Hepatocyte (in vitro differentiated cells): Measurements from ENCODE around the gene ZNF774. TPM values are rescaled to one million over a fixed set of nuclear protein-coding genes. Genes with fewer than 3 reads are reported as not detected.

Experiments used
- DNase-seq: peaks from one replicate; pipeline ENCODE4 v3.0.0-alpha.2; 2016; ENCODE audit warnings: low spot score
- H2AFZ ChIP-seq: fragments of 200-600 bp; sonication (generic); 2 replicates; pipeline ENCODE4 v1.6.0; 2016; ENCODE audit warnings: antibody characterized with exemption, mild to moderate bottlenecking
- H3K27ac ChIP-seq: fragments of 200-600 bp; sonication (generic); 2 replicates; pipeline ENCODE4 v1.5.1; 2016; ENCODE audit warnings: mild to moderate bottlenecking
- H3K27me3 ChIP-seq: fragments of 200-600 bp; sonication (generic); 2 replicates; pipeline ENCODE4 v1.6.1; 2016
- H3K36me3 ChIP-seq: fragments of 200-600 bp; sonication (generic); replicated peaks from 2 replicates; pipeline ENCODE4 v1.5.1; 2016; ENCODE audit warnings: low read depth; ENCODE audit not compliant: insufficient read depth
- H3K4me1 ChIP-seq: fragments of 200-600 bp; sonication (generic); 2 replicates; pipeline ENCODE4 v1.5.1; 2016; ENCODE audit warnings: mild to moderate bottlenecking, moderate library complexity; ENCODE audit not compliant: insufficient read depth
- H3K4me2 ChIP-seq: fragments of 200-600 bp; sonication (generic); 2 replicates; pipeline ENCODE4 v1.6.0; 2016
- H3K4me3 ChIP-seq: fragments of 200-600 bp; sonication (generic); 2 replicates; pipeline ENCODE4 v1.5.1; 2016; ENCODE audit warnings: mild to moderate bottlenecking
- H3K79me2 ChIP-seq: fragments of 200-600 bp; sonication (generic); 2 replicates; pipeline ENCODE4 v1.6.0; 2017; ENCODE audit warnings: mild to moderate bottlenecking
- H3K9me2 ChIP-seq: fragments of 200-600 bp; sonication (generic); replicated peaks from 2 replicates; pipeline ENCODE4 v1.6.0; 2017; ENCODE audit warnings: mild to moderate bottlenecking; ENCODE audit not compliant: insufficient read depth
- H3K9me3 ChIP-seq: fragments of 200-600 bp; sonication (generic); 2 replicates; pipeline ENCODE4 v1.5.1; 2016; ENCODE audit warnings: low read depth, mild to moderate bottlenecking
- H4K20me1 ChIP-seq: fragments of 200-600 bp; sonication (generic); 2 replicates; pipeline ENCODE4 v1.6.0; 2016; ENCODE audit warnings: mild to moderate bottlenecking; ENCODE audit not compliant: insufficient read depth, poor library complexity, severe bottlenecking
- CTCF ChIP-seq: fragments of 200-600 bp; sonication (generic); IDR thresholded peaks from 2 replicates; pipeline ENCODE4 v1.5.1; 2016; ENCODE audit warnings: antibody characterized with exemption, mild to moderate bottlenecking; ENCODE audit not compliant: poor library complexity
- EZH2 ChIP-seq: fragments of 200-600 bp; sonication (generic); IDR thresholded peaks from 2 replicates; pipeline ENCODE4 v1.6.1; 2016; ENCODE audit warnings: antibody characterized with exemption, mild to moderate bottlenecking, borderline replicate concordance
- EZH2phosphoT487 ChIP-seq: fragments of 200-600 bp; sonication (generic); IDR thresholded peaks from one replicate; pipeline ENCODE4 v1.6.1; 2018; ENCODE audit warnings: antibody characterized with exemption, mild to moderate bottlenecking, low read depth, moderate library complexity; ENCODE audit not compliant: unreplicated experiment, severe bottlenecking
- WGBS: methylation state at CpG from one replicate; pipeline ENCODE4 v1.1.6; 2016; ENCODE audit warnings: low lambda C conversion rate; ENCODE audit errors: missing lambda C conversion rate; 5-methylcytosine and 5-hydroxymethylcytosine counted together
- polyA plus RNA-seq: library from polyadenylated mRNA; unstranded; fragments of >200 nt; fragmentation: Nextera tagmentation; extraction: Ambion mirVana; gene quantifications from 2 replicates; pipeline ENCODE4 v1.2.1, GENCODE V29; 2016
- total RNA-seq: library from RNA; depleted of rRNA; stranded (reverse); fragments of >200 nt; gene quantifications from 2 replicates; pipeline ENCODE4 v1.2.3, GENCODE V29; 2014

Gene ZNF774
- total and polyA plus RNA-seq, 2 experiments from 2014 or later = 2.1 to 2.3 TPM

- DNase-seq = peak; percentile 68
- H3K27ac ChIP-seq = peak overlapping the region; percentile 96
- H3K9me2 ChIP-seq = no peaks in the 10 kb centered on the region
- H3K4me2 ChIP-seq = peak overlapping the region; percentile 81
- no peaks in the 10 kb centered on the region for H3K9me3 ChIP-seq
- H3K79me2 ChIP-seq = peaks cover 51% of the 10 kb centered on the region
- no peak for TF ChIP-seq EZH2phosphoT487
- peak overlapping the region; percentile 67 for H2AFZ ChIP-seq
- no peaks in the 10 kb centered on the region for H3K36me3 ChIP-seq
- 5% methylated on average over 27 of the region's 52 CpGs for WGBS
- H3K4me3 ChIP-seq = peak overlapping the region; percentile 78
- H3K27me3 ChIP-seq = no peaks in the 10 kb centered on the region
- H4K20me1 ChIP-seq = peaks cover 6% of the 10 kb centered on the region
- peaks cover 14% of the 10 kb centered on the region for H3K4me1 ChIP-seq
These were observed 36.6 kb downstream of the ZNF774 start for GRCh38 chr15:90388462-90389380.

GRCh38 chr15:90389513-90389912, 37.4 kb downstream of the ZNF774 start:
- H3K9me2 ChIP-seq = no peaks in the 10 kb centered on the region
- H3K36me3 ChIP-seq = no peaks in the 10 kb centered on the region
- no peaks in the 10 kb centered on the region for H3K9me3 ChIP-seq
- no peak for DNase-seq
- H3K27ac ChIP-seq = no peak overlapping the region
- H3K79me2 ChIP-seq = peaks cover 58% of the 10 kb centered on the region
- H3K4me3 ChIP-seq = peak overlapping the region; percentile 78
- peak overlapping the region; percentile 81 for H3K4me2 ChIP-seq
- peaks cover 6% of the 10 kb centered on the region for H4K20me1 ChIP-seq
- WGBS = 70% methylated on average over 6 of the region's 6 CpGs
- H3K27me3 ChIP-seq = no peaks in the 10 kb centered on the region
- no peak for TF ChIP-seq EZH2phosphoT487
- H3K4me1 ChIP-seq = peaks cover 14% of the 10 kb centered on the region
- no peak overlapping the region for H2AFZ ChIP-seq

GRCh38 chr15:90393040-90393439, 41.0 kb downstream of the ZNF774 start:
- Histone ChIP-seq H3K79me2 (peaks cover 93% of the 10 kb centered on the region), H3K9me2 (no peaks in the 10 kb centered on the region), H3K4me3 (no peak overlapping the region), H4K20me1 (peaks cover 6% of the 10 kb centered on the region), H3K36me3 (no peaks in the 10 kb centered on the region), H3K4me2 (no peak overlapping the region), H3K27me3 (no peaks in the 10 kb centered on the region), H3K4me1 (peaks cover 14% of the 10 kb centered on the region), H2AFZ (no peak overlapping the region), H3K9me3 (no peaks in the 10 kb centered on the region), H3K27ac (no peak overlapping the region)
- WGBS = 93% methylated on average over 1 of the region's 1 CpG
- TF ChIP-seq CTCF (no peak), EZH2 (no peak), EZH2phosphoT487 (no peak)
- DNase-seq = no peak

GRCh38 chr15:90394074-90394473, 42.0 kb downstream of the ZNF774 start:
- no peaks in the 10 kb centered on the region for H3K9me3 ChIP-seq
- H3K27ac ChIP-seq = no peak overlapping the region
- peaks cover 99% of the 10 kb centered on the region for H3K79me2 ChIP-seq
- no peak overlapping the region for H3K4me3 ChIP-seq
- WGBS = no CpG with 5 or more reads among the region's 1 CpG
- peaks cover 6% of the 10 kb centered on the region for H4K20me1 ChIP-seq
- TF ChIP-seq EZH2 (no peak), EZH2phosphoT487 (no peak), CTCF (no peak)
- H3K27me3 ChIP-seq = no peaks in the 10 kb centered on the region
- no peak overlapping the region for H3K4me2 ChIP-seq
- DNase-seq = no peak
- no peaks in the 10 kb centered on the region for H3K9me2 ChIP-seq
- H3K4me1 ChIP-seq = peaks cover 14% of the 10 kb centered on the region
- no peak overlapping the region for H2AFZ ChIP-seq
- no peaks in the 10 kb centered on the region for H3K36me3 ChIP-seq
